Stimulated activated CD4-positive, alpha-beta T cell treated with anti-CD3 and anti-CD28 coated beads, Interleukin-2, amount 100 ng/mL, for 4 hours (primary cell): ENCODE data around the gene SLC25A47.
"Not testable (repeated sequence)": the region's sequence is repeated elsewhere in the genome, so short reads cannot be mapped to it uniquely, and the experiment has no call there.

Experiments
- DNase-seq: peaks from one replicate; pipeline ENCODE4 v3.0.0-alpha.2; 2020; ENCODE audit warnings: low read depth

Gene SLC25A47

GRCh38 chr14:100323121-100323941, at the start of gene SLC25A47:
TSS of gene SLC25A47 (plus strand) at chr14:100323339. CDS start at chr14:100323415, 76 bp downstream.
- no peak for DNase-seq

DNA sequence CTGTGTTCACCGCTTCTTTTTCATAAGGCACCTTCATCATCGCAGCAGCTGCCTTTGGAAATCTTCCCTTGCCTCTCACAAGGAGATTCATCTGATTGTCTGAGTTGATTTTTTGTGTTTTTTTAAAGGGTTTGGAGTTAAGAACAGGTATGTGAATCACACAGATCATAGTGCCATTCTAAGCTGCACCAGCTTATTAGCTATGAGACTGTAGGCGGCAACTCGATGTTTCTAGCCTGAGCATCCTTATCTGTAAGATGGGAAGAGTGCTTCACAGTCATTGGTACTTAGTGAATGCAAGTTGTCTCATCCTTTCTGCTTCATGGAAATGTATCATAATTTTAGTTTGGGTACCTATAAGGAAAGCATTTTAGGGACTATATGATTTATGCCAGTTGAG, 48.9 kb upstream of the SLC25A47 start:
- no peak for DNase-seq

DNA sequence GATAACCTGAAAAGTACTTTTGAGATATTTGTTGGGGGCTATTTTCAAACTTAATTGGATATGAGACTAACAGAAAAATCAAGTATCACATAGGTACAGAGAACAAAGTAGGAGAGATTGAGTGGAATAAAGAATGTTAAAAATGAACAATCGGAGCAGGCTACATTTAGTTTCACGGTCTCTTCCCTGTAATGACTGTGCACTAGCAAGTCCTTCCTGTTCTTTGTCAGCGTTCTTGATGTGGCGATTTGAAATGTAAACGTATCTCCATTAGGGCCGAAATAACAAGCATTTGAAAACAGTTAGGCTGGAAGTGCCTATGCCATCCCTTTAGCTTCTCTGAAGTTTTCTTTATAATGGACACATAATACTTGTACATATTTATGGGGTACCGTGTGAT, 47.9 kb upstream of the SLC25A47 start:
- DNase-seq = no peak

GRCh38 chr14:100278702-100279101, 44.4 kb upstream of the SLC25A47 start:
- no peak for DNase-seq

- DNase-seq = no peak
These were observed 44.0 kb upstream of the SLC25A47 start for GRCh38 chr14:100279133-100279532.

DNA sequence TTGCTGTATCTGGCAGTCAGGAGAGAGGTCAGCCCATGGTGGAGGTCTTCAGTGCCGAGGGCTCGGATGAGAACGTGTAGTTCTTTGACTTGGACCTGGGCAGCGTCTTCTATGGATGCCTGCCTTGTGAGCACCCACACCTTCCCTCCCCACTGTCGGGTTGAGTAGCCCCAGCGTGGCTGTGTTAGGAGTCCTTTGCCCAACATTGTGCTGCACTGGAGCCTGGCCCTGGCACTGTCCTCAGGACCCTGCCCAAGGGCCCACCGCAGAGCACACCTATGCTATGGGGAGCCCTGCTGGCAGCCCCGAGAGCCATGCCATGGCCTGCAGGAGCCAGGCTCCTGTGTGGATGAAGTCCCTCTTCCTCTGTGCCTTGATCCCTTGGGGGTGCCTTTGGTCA, 43.6 kb upstream of the SLC25A47 start:
- DNase-seq = no peak

GRCh38 chr14:100281286-100282082, 41.7 kb upstream of the SLC25A47 start:
- no peak for DNase-seq

GRCh38 chr14:100282083-100282350, 41.1 kb upstream of the SLC25A47 start:
- no peak for DNase-seq

DNA sequence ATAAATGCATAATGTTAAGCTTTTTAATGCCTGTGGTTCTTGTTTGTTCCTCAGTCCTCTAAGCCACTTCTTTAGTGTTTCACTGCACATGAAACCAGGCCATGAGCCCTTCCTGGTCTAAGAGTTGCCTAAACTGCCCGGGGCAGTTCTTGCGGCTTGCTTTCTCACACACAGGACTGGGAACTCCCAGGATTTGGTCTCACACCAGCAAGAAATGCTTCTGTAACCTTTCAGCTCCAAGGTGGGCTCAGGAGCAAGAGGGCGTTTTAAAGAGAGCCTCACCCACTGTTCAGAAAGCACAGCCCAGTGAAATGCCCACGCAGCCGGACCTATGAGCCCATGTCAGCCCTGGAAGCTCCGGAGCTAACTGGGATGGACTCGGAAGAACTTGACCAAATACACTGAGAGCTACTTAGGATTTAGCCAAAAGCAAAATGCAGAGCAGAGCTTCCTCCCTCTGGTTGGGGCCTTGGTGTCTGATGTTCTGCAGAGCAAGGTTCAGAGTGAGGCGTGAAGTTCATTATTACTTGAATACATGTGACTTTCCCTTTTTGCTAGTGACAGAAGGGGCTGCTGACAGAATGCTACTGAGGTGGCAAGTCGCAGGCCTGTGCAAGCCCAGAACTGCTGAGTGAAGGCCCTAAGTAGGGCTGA, 40.2 kb upstream of the SLC25A47 start:
- DNase-seq = no peak

DNA sequence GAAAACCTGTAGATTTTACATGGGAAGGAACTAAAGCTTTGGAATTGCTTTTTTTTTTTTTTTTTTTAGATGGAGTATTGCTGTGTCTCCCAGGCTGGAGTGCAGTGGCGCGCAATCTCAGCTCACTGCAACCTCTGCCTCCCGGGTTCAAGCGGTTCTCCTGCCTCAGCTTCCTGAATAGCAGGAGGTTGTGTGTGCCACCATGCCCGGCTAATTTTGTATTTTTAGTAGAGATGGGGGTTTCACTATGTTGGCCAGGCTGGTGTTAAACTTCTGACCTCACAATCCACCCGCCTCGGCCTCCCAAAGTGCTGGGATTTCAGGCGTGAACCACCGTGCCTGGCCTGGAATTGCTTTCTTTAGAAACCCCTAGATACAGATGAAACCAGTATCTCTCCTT, 39.7 kb upstream of the SLC25A47 start:
- not testable (repeated sequence) for DNase-seq

- no peak for DNase-seq
These were observed 38.9 kb upstream of the SLC25A47 start for GRCh38 chr14:100283984-100284881.

DNA sequence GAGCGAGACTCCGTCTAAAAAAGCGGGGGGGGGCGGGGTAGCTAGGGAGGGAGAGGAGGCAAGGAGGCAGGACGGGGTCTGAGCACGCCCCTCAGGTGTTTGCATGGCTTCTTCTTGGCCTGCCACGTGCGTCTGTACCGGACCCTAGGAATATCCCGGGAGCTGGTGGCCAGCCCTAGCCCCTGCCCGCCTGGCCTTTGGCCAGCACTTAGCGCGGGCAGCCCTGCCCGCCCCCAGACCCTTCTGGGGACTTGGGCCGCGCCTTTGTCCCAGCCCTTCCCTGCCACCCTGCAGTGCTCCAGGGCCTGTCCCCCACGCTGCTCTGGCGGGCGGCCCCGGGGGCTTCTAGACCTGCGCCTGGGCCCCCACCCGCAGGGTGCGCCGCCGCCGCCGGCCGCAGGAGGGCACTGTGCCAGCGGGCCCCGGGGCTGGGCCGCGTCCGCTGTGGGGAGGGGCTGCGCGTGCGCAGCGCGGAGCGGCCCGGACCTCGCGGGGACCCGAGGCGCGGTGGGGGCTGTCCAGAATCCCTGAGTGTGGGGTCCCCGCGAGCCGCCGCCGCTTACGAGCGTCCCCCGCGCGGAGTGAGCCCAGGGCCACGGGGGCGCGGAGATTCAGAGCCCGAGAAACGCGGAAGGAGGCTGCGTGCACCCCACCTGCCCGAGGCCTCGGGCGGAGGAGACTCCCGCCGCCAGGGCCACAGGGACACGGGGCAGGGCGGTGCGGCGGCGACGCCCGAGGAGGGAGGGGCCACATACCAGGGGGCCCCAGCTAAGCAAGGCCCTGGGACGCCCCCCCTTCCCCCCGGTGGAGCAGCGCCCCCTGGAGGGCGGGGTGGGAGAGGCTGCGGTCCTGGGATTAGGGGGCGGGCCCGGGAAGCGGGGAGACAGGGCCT, 37.9 kb upstream of the SLC25A47 start:
- DNase-seq = peak; percentile 65

GRCh38 chr14:100285913-100286400, 37.2 kb upstream of the SLC25A47 start:
- no peak for DNase-seq

DNA sequence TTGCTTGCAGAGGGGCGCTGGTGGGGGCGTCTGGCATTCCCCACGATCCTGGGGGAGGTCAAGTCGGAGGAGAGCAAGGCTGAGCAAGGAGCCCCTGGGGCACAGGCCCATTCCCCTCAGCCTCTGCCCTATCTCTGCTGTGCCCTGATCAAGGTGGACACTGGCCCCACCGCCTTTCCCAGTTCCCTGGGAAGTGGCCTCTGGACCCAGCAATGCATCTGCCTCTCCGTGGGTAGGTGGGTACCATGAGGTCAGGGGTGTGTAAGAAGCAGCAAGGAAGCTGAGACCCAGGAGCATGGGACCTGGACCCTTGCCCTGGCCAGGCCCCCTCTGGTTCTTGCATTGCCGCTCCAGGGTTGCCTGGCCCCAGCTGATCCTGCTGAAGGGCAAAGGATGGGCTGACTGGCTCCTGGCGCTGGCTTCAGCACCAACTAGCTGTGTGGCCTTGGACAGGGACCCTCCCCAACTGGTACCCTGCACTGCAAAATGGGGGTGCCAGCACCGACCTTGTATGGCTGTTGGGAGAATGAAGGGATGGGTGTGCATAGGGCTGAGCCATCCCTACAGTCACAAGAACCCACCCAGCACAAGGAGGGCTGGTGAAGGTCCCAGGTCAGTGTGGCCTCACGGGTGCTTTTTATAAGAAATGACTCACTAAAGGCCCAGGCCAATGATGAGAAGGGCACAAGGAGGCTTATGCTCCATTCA, 36.5 kb upstream of the SLC25A47 start:
- DNase-seq = no peak

- no peak for DNase-seq
These were observed 35.7 kb upstream of the SLC25A47 start for GRCh38 chr14:100287202-100287997.

GRCh38 chr14:100287998-100288295, 35.2 kb upstream of the SLC25A47 start:
- DNase-seq = not testable (repeated sequence)

- DNase-seq = no peak
These were observed 34.6 kb upstream of the SLC25A47 start for GRCh38 chr14:100288382-100289185.

GRCh38 chr14:100289916-100290606, 33.1 kb upstream of the SLC25A47 start:
- DNase-seq = no peak
